A549 (cell line): ENCODE data around the gene NRGN. TPM values are rescaled to one million over a fixed set of nuclear protein-coding genes. Genes with fewer than 3 reads are reported as not detected.

Experiments used
- ATAC-seq, 2 experiments: fragments of 200-7000 bp in 1 of 2; fragments of >200 bp in 1 of 2; cut with Nextera tagmentation in 1 of 2; cut with Tn5 transposase in 1 of 2; 3 replicates each; pipeline versions ENCODE4 v1.8.0 to v1.9.1; 2018 to 2020; ENCODE audit warnings: mild to moderate bottlenecking in 1 of 2, moderate library complexity in 1 of 2
- CTCF ChIA-PET: fragments of 300-600 bp; sonication (Branson Sonifier 250); formaldehyde crosslinking; extraction: SDS; loops from one replicate; lab custom pipeline; 2021; ENCODE audit warnings: antibody characterized with exemption, inconsistent platforms; lab: Yijun Ruan, JAX
- POLR2A ChIA-PET: fragments of 350-600 bp; formaldehyde crosslinking; extraction: SDS; loops from one replicate; lab custom pipeline; 2021; ENCODE audit warnings: antibody characterized with exemption, inconsistent platforms; lab: Yijun Ruan, JAX
- DNase-seq, 2 experiments: peaks; one replicate each; pipeline versions ENCODE4 v3.0.0 to v3.0.0-alpha.2; 2011 to 2016; ENCODE audit warnings: low read depth in 1 of 2, low spot score in 1 of 2
- FAIRE-seq: peaks from 2 replicates; lab custom pipeline; 2011; peaks lifted over from hg19 to GRCh38; lab: Jason Lieb, UNC
- H3K27ac ChIP-seq, 2 experiments: fragments of >200 bp; sonication (Bioruptor Twin); formaldehyde crosslinking; 3 replicates each; pipeline ENCODE4 v1.5.1; 2016 to 2017
- H3K4me1 ChIP-seq: fragments of >200 bp; sonication (Bioruptor Twin); formaldehyde crosslinking; 3 replicates; pipeline ENCODE4 v1.6.1; 2016
- H3K4me2 ChIP-seq: fragments of >200 bp; sonication (Bioruptor Twin); formaldehyde crosslinking; 3 replicates; pipeline ENCODE4 v1.6.1; 2016
- H3K4me3 ChIP-seq: fragments of >200 bp; sonication (Bioruptor Twin); formaldehyde crosslinking; 3 replicates; pipeline ENCODE4 v1.5.1; 2016
- H3K9me3 ChIP-seq: fragments of >200 bp; sonication (Bioruptor Twin); formaldehyde crosslinking; 3 replicates; pipeline ENCODE4 v1.6.1; 2016
- BHLHE40 ChIP-seq: IDR thresholded peaks from 2 replicates; pipeline ENCODE4 v1.6.1; 2012; ENCODE audit warnings: low read depth, low read length, inconsistent platforms
- EP300 ChIP-seq, 2 experiments: fragments of >200 bp; sonication (Bioruptor Twin); formaldehyde crosslinking; IDR thresholded peaks; 2 replicates in 1 of 2; 3 replicates in 1 of 2; pipeline ENCODE4 v1.6.1; 2016 to 2017
- FOSL2 ChIP-seq, 2 experiments: fragments of 450-650 bp in 1 of 2; fragments of >200 bp in 1 of 2; sonication (Bioruptor Twin) in 1 of 2; formaldehyde crosslinking; IDR thresholded peaks; 2 replicates each; pipeline versions ENCODE4 v1.5.0 to v1.6.1; 2016 to 2020; ENCODE audit warnings: mild to moderate bottlenecking in 1 of 2, moderate library complexity in 1 of 2
- HDAC2 ChIP-seq: fragments of 200-600 bp; sonication (generic); IDR thresholded peaks from 2 replicates; pipeline ENCODE4 v1.6.1; 2016
- HES2 ChIP-seq: fragments of >200 bp; sonication (Bioruptor Twin); formaldehyde crosslinking; IDR thresholded peaks from 2 replicates; pipeline ENCODE4 v1.6.1; 2016
- HOXA7 ChIP-seq: fragments of 250-450 bp; sonication (Bioruptor Pico); IDR thresholded peaks from 2 replicates; pipeline ENCODE4 v1.5.0; 2020; ENCODE audit warnings: mild to moderate bottlenecking, moderate library complexity
- HOXB13 ChIP-seq: fragments of 250-450 bp; sonication (Bioruptor Pico); IDR thresholded peaks from 2 replicates; pipeline ENCODE4 v1.5.0; 2020; ENCODE audit warnings: low read depth, mild to moderate bottlenecking, moderate library complexity
- HOXB5 ChIP-seq: fragments of 250-450 bp; sonication (Bioruptor Pico); IDR thresholded peaks from 2 replicates; pipeline ENCODE4 v1.5.0; 2020; ENCODE audit warnings: mild to moderate bottlenecking, moderate library complexity
- JUNB ChIP-seq: fragments of >200 bp; sonication (Bioruptor Twin); formaldehyde crosslinking; IDR thresholded peaks from 2 replicates; pipeline ENCODE4 v1.6.1; 2016
- MAZ ChIP-seq: fragments of 150-350 bp; IDR thresholded peaks from 2 replicates; pipeline ENCODE4 v1.6.1; 2014; ENCODE audit warnings: antibody characterized with exemption, low read depth, low read length, borderline replicate concordance
- NFE2L2 ChIP-seq: fragments of 150-350 bp; conservative IDR thresholded peaks from 2 replicates; pipeline ENCODE4 v1.6.1; 2014; ENCODE audit warnings: low read length
- PBX3 ChIP-seq: IDR thresholded peaks from 2 replicates; pipeline ENCODE4 v1.6.1; 2012
- RAD21 ChIP-seq, 2 experiments: fragments of >200 bp in 1 of 2; sonication (Bioruptor Twin) in 1 of 2; formaldehyde crosslinking in 1 of 2; IDR thresholded peaks in 1 of 2; conservative IDR thresholded peaks in 1 of 2; 2 replicates in 1 of 2; 3 replicates in 1 of 2; pipeline ENCODE4 v1.6.1; 2012 to 2018; ENCODE audit warnings: inconsistent platforms in 1 of 2
- RARB ChIP-seq: fragments of 250-450 bp; sonication (Bioruptor Pico); IDR thresholded peaks from 2 replicates; pipeline ENCODE4 v1.8.0; 2021; ENCODE audit warnings: mild to moderate bottlenecking, moderate library complexity
- REST ChIP-seq: fragments of 200-600 bp; sonication (generic); IDR thresholded peaks from 2 replicates; pipeline ENCODE4 v1.6.1; 2016; ENCODE audit warnings: antibody characterized with exemption, mild to moderate bottlenecking, moderate library complexity
- SREBF2 ChIP-seq: fragments of 450-650 bp; IDR thresholded peaks from 2 replicates; pipeline ENCODE4 v1.6.1; 2014; ENCODE audit warnings: mild to moderate bottlenecking, moderate library complexity
- ZC3H11A ChIP-seq: fragments of 450-650 bp; IDR thresholded peaks from 2 replicates; pipeline ENCODE4 v1.6.1; 2014; ENCODE audit warnings: antibody characterized with exemption, mild to moderate bottlenecking
- WGBS: methylation state at CpG from one replicate; pipeline ENCODE4 v1.1.6; 2017; ENCODE audit errors: missing lambda C conversion rate; 5-methylcytosine and 5-hydroxymethylcytosine counted together
- polyA plus RNA-seq, 4 experiments: library from polyadenylated mRNA; depleted of rRNA in 3 of 4; stranded (reverse); fragments of >200 nt; fragmentation: RNase III in 1 of 4; extraction: RNeasy Plus Mini Kit Qiagen cat#74134 plus additional on column Dnase treatment in 1 of 4; gene quantifications; 2 replicates in 3 of 4; 3 replicates in 1 of 4; pipeline ENCODE4 v1.2.3, GENCODE V29; 2011 to 2017

The NRGN gene
- polyA plus RNA-seq, 2 of the 4 experiments (the other 2 are of a cell fraction): 1.2 to 3.5 TPM

- CTCF ChIA-PET: interaction anchor here (1.1 to 4.7 kb wide), 7 partner anchors 10 to 112 kb away, joined by 3 to 38 read pairs (median 5); no protein-coding TSS in a partner anchor
- H3K4me2 ChIP-seq: no peak overlapping the region
- no peaks in the 10 kb centered on the region for H3K9me3 ChIP-seq
- WGBS: 86% methylated on average over 6 of the region's 6 CpGs
- FAIRE-seq (no peak), DNase-seq (no peak), ATAC-seq (no peak)
- TF ChIP-seq MAZ: no peak
- TF ChIP-seq BHLHE40: no peak
- TF ChIP-seq REST: no peak
- TF ChIP-seq RAD21 (conservative IDR thresholded peaks at IDR 0.05 in 1 of 2, IDR thresholded peaks at IDR 0.05 in 1 of 2): no peak
- TF ChIP-seq HOXA7 (CRISPR knock-in tag): no peak
- TF ChIP-seq SREBF2: no peak
- TF ChIP-seq NFE2L2: no peak
- POLR2A ChIA-PET: no interaction called here
- no peak overlapping the region for H3K4me3 ChIP-seq
- no peak overlapping the region for H3K27ac ChIP-seq
- H3K4me1 ChIP-seq: peaks cover 15% of the 10 kb centered on the region
Observed at GRCh38 chr11:124756753-124757227, 17.0 kb downstream of the NRGN start.

- Histone ChIP-seq H3K9me3 (no peaks in the 10 kb centered on the region), H3K4me2 (no peak overlapping the region), H3K4me1 (peaks cover 16% of the 10 kb centered on the region), H3K4me3 (no peak overlapping the region)
- FAIRE-seq (no peak), ATAC-seq (no peak), DNase-seq (no peak)
- 96% methylated on average over 3 of the region's 3 CpGs for WGBS
- POLR2A ChIA-PET: no interaction called here
- CTCF ChIA-PET: interaction anchor here (1.1 to 4.7 kb wide), 8 partner anchors 10 to 113 kb away, joined by 3 to 38 read pairs (median 6); no protein-coding TSS in a partner anchor
- TF ChIP-seq ZC3H11A (no peak), MAZ (no peak), FOSL2 (IDR thresholded peaks at IDR 0.05) (no peak), FOSL2 (CRISPR knock-in tag; IDR thresholded peaks at IDR 0.05) (no peak), PBX3 (no peak), JUNB (no peak), HES2 (no peak), HOXB5 (no peak), EP300 (IDR thresholded peaks at IDR 0.05) (no peak), HOXB13 (CRISPR knock-in tag) (no peak), HDAC2 (no peak), RARB (CRISPR knock-in tag) (no peak)
- TF ChIP-seq, all 56 proteins: peak for 0
- no peak overlapping the region for H3K27ac ChIP-seq
Observed at GRCh38 chr11:124757320-124757719, 17.6 kb downstream of the NRGN start.
